SK-N-SH treated with all-trans-retinoic acid at 6 μM for 48 hours (cell line): ENCODE results near the gene AKAP9.
"Not testable (repeated sequence)": the region's sequence is repeated elsewhere in the genome, so short reads cannot be mapped to it uniquely, and the experiment has no call there.

Experiments used
- ATAC-seq: fragments of 200-7000 bp; cut with Tn5 transposase; 3 replicates; pipeline ENCODE4 v1.9.1; 2020; ENCODE audit warnings: mild to moderate bottlenecking, moderate library complexity
- ARNTL ChIP-seq: fragments of 450-650 bp; formaldehyde crosslinking; IDR thresholded peaks from 2 replicates; pipeline ENCODE4 v1.5.0; 2020; ENCODE audit warnings: low read depth, mild to moderate bottlenecking, moderate library complexity, borderline replicate concordance
- BACH2 ChIP-seq: fragments of 250-450 bp; sonication (Bioruptor Pico); IDR thresholded peaks from 2 replicates; pipeline ENCODE4 v1.9.0; 2021; ENCODE audit warnings: mild to moderate bottlenecking, borderline replicate concordance
- CSDC2 ChIP-seq: fragments of 250-450 bp; sonication (Bioruptor Pico); IDR thresholded peaks from 2 replicates; pipeline ENCODE4 v1.5.0; 2020; ENCODE audit warnings: mild to moderate bottlenecking, moderate library complexity
- ESRRG ChIP-seq: fragments of 250-450 bp; sonication (Bioruptor Pico); IDR thresholded peaks from 2 replicates; pipeline ENCODE4 v1.6.1; 2021; ENCODE audit warnings: mild to moderate bottlenecking
- GLIS3 ChIP-seq: fragments of 250-450 bp; sonication (Bioruptor Pico); IDR thresholded peaks from 2 replicates; pipeline ENCODE4 v1.5.0; 2020; ENCODE audit warnings: mild to moderate bottlenecking, moderate library complexity
- ISL1 ChIP-seq: fragments of 250-450 bp; sonication (Bioruptor Pico); IDR thresholded peaks from 2 replicates; pipeline ENCODE4 v2.1.2; 2022; ENCODE audit warnings: mild to moderate bottlenecking, moderate library complexity
- PPARA ChIP-seq: fragments of 250-450 bp; sonication (Bioruptor Pico); IDR thresholded peaks from 2 replicates; pipeline ENCODE4 v1.5.0; 2020; ENCODE audit warnings: mild to moderate bottlenecking, borderline replicate concordance
- SNAI2 ChIP-seq: fragments of 250-450 bp; sonication (Bioruptor Pico); IDR thresholded peaks from 2 replicates; pipeline ENCODE4 v1.5.0; 2020; ENCODE audit warnings: mild to moderate bottlenecking, moderate library complexity
- TCF4 ChIP-seq: fragments of 250-450 bp; sonication (Bioruptor Pico); IDR thresholded peaks from 2 replicates; pipeline ENCODE4 v1.8.0; 2021; ENCODE audit warnings: mild to moderate bottlenecking, moderate library complexity, borderline replicate concordance
- ZC3H10 ChIP-seq: fragments of 250-450 bp; sonication (Bioruptor Pico); IDR thresholded peaks from 2 replicates; pipeline ENCODE4 v1.5.1; 2021; ENCODE audit warnings: mild to moderate bottlenecking, moderate library complexity
- ZFP30 ChIP-seq: fragments of 450-650 bp; formaldehyde crosslinking; IDR thresholded peaks from 2 replicates; pipeline ENCODE4 v1.5.0; 2022; ENCODE audit warnings: mild to moderate bottlenecking, moderate library complexity
- ZNF565 ChIP-seq: fragments of 450-650 bp; formaldehyde crosslinking; conservative IDR thresholded peaks from 2 replicates; pipeline ENCODE4 v1.5.0; 2020; ENCODE audit warnings: low read depth, mild to moderate bottlenecking, moderate library complexity
- ZNF70 ChIP-seq: fragments of 450-650 bp; formaldehyde crosslinking; IDR thresholded peaks from 2 replicates; pipeline ENCODE4 v1.5.0; 2020; ENCODE audit warnings: mild to moderate bottlenecking, moderate library complexity
- ZNF8 ChIP-seq: fragments of 450-650 bp; formaldehyde crosslinking; IDR thresholded peaks from 2 replicates; pipeline ENCODE4 v1.5.0; 2020; ENCODE audit warnings: mild to moderate bottlenecking, moderate library complexity
- TF ChIP-seq, protein P1 (sequence below): fragments of 250-450 bp; sonication (Bioruptor Pico); IDR thresholded peaks from 2 replicates; pipeline ENCODE4 v1.8.0; 2020; ENCODE audit warnings: mild to moderate bottlenecking, moderate library complexity, borderline replicate concordance
- TF ChIP-seq, protein P2 (sequence below): fragments of 250-450 bp; sonication (Bioruptor Pico); IDR thresholded peaks from 2 replicates; pipeline ENCODE4 v1.5.1; 2020; ENCODE audit warnings: low read depth, mild to moderate bottlenecking, moderate library complexity
- TF ChIP-seq, protein P3 (sequence below): fragments of 250-450 bp; sonication (Bioruptor Pico); IDR thresholded peaks from 2 replicates; pipeline ENCODE4 v1.5.1; 2021; ENCODE audit warnings: mild to moderate bottlenecking, moderate library complexity

The AKAP9 gene

DNA sequence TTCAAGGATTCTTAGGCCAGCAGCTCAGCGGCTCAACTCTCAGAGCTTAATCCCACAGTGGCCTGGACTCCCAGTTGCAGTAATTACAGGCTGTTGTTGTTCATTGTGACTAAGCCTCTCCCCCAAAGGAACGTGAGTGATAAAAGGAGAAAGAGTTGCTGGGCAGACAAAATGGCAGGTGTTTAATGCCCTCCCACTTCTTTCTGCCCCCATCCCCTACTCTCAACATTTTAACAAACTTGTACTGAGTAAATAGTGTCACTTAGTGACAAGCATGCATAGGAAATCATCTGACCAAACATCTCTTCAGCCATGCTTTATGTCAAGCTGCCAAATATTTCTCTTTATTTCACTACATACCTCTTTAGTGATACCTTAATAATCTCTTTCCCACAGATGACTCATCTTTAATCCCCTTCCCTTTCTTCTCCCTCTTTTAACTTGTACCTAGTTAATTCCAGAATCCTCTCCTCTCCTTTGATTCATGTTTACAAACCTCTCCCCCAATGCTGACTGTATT is 47.8 kb upstream of the AKAP9 start:
- TF ChIP-seq ESRRG (CRISPR knock-in tag) (no peak), SNAI2 (CRISPR knock-in tag) (no peak), CSDC2 (peak; percentile 76; the same call in 1 of the 2 replicates), ISL1 (0 out of 2 replicates have a peak, but pooled peaks have one; percentile 36), PPARA (CRISPR knock-in tag) (no peak)
- ATAC-seq = peak; percentile 49

DNA sequence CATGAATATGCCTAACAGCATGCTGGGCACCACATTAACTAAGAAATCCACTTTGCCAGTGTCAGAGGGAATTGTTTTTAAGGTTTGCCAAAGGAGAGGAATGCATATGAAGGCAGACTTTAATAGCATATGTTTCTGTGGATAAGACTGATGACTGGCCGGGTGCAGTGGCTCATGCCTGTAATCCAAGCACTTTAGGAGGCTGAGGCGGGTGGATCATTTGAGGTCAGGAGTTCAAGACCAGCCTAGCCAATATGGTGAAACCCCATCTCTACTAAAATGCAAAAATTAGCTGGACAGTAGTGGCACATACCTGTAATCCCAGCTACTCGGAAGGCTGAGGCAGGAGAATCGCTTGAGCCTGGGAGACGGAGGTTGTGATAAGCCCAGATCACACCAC is 47.0 kb upstream of the AKAP9 start:
- not testable (repeated sequence) for ATAC-seq

DNA sequence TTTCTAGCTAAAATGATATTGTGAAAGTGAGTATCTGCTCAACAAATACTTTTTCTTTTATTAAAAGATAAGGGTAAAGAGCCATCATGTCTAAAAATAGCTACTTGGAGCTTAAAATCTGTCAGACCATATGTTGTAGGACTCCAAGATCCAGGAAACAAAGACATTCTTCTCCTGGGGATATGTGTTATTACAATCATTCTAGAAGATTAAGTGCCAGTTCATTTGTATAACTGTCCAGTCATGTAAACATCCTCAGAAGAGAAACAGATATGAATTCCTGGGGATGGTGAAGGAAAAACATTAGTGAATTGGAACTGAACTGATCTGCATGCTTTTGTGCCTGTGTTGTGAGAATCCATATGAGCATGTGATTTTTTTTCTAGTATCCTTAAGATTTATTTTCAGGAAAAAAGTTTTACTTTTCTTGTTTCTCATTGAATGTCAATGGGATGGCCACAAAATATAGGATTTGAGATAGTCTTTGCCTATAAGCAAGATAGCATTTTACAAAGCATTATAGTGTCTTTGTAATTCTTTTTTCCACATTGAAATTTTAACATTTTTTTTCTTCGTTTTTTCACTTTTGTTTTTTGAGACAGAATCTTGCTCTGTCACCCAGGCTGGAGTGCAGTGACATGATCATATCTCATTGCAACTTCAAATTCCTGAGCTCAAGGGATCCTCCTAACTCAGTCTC is 45.7 kb upstream of the AKAP9 start:
- ATAC-seq = peak; percentile 50
- TF ChIP-seq ZFP30 (CRISPR knock-in tag) (no peak), ISL1 (peak; percentile 74)

DNA sequence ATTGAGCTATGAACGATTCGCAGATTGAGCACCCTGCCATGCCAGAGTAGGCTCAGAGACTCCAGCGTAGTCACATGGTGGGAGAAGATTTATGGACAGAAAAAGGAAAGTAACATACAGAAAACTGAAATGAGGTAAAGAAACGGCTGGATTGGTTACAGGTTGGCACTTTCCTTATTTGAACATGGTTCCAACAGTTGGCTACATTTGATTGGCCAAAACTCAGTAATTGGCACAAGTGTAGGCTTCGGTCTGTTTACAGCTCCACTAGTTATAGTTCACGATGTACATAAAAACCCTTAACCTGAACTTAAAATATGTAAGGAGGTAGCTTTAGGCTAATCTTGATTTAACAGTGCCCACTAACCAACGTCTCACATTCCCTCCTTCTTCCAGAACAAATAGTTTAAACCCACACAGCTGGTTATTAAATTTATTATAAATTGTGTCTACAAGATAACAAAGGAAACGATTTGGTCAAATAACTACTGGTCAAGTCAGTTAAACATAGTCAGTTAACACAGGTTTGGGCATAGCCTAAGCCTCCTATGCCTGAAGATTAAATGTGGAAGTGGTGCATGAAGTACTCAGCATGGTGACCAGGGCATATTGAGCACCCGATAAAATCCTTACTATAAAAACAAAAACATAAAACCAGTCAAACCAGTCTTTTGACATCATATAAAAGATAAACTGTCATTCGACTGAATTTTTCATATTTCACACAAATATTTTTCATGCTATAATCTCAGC is 42.2 kb upstream of the AKAP9 start:
- ATAC-seq = no peak
- no peak for TF ChIP-seq GLIS3 (CRISPR knock-in tag)
- TF ChIP-seq, protein P1, sequence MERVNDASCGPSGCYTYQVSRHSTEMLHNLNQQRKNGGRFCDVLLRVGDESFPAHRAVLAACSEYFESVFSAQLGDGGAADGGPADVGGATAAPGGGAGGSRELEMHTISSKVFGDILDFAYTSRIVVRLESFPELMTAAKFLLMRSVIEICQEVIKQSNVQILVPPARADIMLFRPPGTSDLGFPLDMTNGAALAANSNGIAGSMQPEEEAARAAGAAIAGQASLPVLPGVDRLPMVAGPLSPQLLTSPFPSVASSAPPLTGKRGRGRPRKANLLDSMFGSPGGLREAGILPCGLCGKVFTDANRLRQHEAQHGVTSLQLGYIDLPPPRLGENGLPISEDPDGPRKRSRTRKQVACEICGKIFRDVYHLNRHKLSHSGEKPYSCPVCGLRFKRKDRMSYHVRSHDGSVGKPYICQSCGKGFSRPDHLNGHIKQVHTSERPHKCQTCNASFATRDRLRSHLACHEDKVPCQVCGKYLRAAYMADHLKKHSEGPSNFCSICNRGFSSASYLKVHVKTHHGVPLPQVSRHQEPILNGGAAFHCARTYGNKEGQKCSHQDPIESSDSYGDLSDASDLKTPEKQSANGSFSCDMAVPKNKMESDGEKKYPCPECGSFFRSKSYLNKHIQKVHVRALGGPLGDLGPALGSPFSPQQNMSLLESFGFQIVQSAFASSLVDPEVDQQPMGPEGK (CRISPR knock-in tag) = no peak
- TF ChIP-seq ZC3H10 (CRISPR knock-in tag) = no peak
- no peak for TF ChIP-seq CSDC2
- no peak for TF ChIP-seq ARNTL (CRISPR knock-in tag)
- no peak for TF ChIP-seq PPARA (CRISPR knock-in tag)
- TF ChIP-seq ZNF8 (CRISPR knock-in tag) = no peak
- TF ChIP-seq TCF4 (CRISPR knock-in tag) = no peak
- TF ChIP-seq, protein P2, sequence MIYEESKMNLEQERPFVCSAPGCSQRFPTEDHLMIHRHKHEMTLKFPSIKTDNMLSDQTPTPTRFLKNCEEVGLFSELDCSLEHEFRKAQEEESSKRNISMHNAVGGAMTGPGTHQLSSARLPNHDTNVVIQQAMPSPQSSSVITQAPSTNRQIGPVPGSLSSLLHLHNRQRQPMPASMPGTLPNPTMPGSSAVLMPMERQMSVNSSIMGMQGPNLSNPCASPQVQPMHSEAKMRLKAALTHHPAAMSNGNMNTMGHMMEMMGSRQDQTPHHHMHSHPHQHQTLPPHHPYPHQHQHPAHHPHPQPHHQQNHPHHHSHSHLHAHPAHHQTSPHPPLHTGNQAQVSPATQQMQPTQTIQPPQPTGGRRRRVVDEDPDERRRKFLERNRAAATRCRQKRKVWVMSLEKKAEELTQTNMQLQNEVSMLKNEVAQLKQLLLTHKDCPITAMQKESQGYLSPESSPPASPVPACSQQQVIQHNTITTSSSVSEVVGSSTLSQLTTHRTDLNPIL (CRISPR knock-in tag) = no peak
- no peak for TF ChIP-seq ISL1
- TF ChIP-seq BACH2 (CRISPR knock-in tag) = no peak
- TF ChIP-seq ESRRG (CRISPR knock-in tag) = no peak

DNA sequence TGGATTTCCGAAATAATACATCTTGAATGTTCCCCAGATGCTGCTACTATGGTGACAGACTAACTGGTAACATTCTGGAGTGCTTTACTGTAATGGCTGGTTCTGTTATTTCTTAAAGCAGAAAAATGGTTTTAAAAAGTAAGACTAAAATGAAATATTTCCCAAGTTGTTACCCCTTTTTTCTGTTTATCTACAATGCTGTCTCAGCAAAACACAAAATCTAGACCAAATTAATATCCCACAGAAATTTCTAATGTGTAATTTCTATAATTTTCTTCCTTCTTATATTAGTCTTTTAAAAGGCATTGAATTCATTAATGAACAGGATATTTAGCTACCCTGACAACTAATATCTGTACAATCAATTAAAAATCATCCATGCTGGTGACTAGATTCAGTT is 41.1 kb upstream of the AKAP9 start:
- no peak for ATAC-seq
- no peak for TF ChIP-seq GLIS3 (CRISPR knock-in tag)
- no peak for TF ChIP-seq ZNF8 (CRISPR knock-in tag)
- TF ChIP-seq, protein P3, sequence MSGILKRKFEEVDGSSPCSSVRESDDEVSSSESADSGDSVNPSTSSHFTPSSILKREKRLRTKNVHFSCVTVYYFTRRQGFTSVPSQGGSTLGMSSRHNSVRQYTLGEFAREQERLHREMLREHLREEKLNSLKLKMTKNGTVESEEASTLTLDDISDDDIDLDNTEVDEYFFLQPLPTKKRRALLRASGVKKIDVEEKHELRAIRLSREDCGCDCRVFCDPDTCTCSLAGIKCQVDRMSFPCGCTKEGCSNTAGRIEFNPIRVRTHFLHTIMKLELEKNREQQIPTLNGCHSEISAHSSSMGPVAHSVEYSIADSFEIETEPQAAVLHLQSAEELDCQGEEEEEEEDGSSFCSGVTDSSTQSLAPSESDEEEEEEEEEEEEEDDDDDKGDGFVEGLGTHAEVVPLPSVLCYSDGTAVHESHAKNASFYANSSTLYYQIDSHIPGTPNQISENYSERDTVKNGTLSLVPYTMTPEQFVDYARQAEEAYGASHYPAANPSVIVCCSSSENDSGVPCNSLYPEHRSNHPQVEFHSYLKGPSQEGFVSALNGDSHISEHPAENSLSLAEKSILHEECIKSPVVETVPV (CRISPR knock-in tag) = no peak
- TF ChIP-seq ESRRG (CRISPR knock-in tag) = no peak
- TF ChIP-seq, protein P1 (CRISPR knock-in tag) = no peak
- no peak for TF ChIP-seq ZNF70
- no peak for TF ChIP-seq ZNF565
- TF ChIP-seq ZC3H10 (CRISPR knock-in tag) = no peak
